GM18508 (cell line): ENCODE results near the gene CD2BP2.
A peak's percentile ranks its signal among the peaks of the same experiment; 100 is the strongest.

Experiments
- ATAC-seq: cut with Tn5 transposase; IDR thresholded peaks from one replicate; pipeline ENCODE4 v1.9.1; 2021; ENCODE audit warnings: moderate number of reproducible peaks; ENCODE audit not compliant: insufficient read depth, unreplicated experiment

The CD2BP2 gene

DNA sequence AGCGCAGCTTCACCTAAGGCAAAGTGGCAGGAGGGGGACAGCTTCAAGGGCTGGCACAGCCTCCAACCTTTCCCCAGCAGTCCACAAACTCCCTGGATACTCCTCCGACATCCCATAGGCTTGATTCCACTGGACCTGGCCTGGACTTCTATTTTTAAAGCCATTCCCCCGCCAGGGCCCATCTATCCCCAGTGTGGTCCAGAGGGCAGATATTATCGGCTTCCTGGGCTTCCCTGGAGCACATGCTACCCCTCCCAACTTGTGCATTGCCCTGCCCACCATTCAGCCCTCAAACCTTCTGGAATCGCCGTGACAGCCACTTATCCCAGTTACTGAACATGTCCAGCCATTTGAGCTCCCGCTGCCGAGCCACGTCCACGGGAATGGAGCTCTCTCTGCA is 10.1 kb upstream of the CD2BP2 start:
- no peak for ATAC-seq

GRCh38 chr16:30361180-30361579 is 6.1 kb upstream of the CD2BP2 start:
- ATAC-seq = no peak

GRCh38 chr16:30359871-30360170 is 4.7 kb upstream of the CD2BP2 start:
- ATAC-seq = no peak

DNA sequence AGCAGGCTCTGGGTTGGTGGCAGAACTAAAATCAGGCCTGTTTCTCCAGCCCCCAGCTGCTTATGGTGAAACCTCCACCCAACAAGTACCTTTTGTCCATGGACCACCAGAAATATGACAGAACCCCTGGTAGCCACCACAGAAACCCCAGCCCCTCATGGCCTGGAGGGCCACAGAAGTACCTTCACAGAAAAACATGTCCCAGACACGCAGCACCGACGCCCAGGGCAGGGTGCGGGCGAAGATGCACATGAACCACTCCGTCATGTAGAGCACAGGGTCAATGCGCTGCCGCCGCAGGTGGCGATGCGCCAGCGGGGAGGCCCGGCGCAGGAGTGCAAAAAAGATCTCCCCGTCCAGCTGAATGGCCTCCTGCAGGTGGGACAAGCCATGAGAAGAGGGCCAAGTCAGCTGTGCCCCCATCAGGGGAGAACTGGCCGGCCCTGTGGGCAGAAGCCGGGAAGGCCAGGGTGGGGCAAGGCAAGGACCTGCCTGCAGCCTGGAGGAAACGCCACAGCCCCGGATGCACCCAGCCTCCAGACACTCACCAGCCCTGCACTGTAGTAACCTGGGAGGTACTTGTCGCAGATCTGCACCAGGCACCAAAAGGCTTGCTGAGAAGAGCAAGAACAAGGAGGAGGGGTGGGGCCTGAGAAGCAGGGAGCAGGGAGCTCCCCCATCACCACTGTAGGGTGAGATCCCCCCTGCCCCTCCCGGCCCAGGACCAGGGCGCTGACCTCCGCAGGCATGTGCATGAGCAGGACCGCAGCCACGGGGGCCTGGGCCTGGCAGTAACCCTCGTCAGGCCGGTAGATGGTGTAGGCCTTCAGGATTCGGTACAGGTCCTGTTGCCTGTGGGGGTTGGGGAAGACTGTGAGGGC is 4.1 kb upstream of the CD2BP2 start:
- ATAC-seq = no peak

- no peak for ATAC-seq
Measured at GRCh38 chr16:30358577-30358936, 3.4 kb upstream of the CD2BP2 start.

DNA sequence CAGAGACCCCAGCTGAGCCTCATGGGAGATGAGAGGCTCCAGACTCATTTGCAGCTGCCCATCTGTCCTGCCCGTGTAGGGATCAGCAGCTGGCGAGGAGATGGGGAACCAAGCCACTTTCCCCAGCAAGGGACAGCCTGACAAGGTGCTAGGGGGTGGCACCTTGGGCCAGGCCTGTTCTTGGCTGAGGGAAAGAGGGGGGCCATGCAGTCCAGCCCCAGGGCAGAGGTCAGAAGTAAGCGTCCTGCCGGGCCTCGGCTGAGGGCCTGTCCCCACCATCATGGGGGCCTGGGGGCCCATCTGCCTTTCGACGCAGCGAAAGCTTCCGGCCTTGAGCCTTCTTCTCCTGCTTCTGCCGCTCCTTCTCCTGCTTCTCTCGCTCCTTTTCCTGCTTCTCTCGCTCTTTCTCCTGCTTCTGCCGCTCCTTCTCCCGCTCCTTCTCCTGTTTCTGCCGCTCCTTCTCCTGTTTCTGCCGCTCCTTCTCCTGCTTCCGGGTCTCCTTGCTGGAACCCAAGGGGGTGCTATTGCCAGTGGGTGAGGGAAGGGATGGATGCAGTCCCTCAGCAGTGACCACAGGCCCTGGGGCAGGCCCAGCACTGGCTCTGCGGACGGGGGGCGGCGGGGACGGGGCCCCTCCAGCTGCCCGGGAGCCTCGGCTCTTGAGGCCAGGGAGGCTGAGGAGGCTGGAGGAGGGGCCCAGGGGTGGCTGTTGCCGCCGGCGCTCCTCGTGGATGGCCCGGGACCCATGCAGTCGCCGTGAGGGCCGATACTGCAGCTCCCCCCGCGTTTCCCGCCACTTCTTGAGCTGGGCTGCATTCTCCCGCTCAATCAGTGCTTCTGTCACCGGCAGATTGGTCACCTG is 2.8 kb upstream of the CD2BP2 start:
- ATAC-seq = no peak

- no peak for ATAC-seq
Measured at GRCh38 chr16:30357085-30357714, 2.1 kb upstream of the CD2BP2 start.

DNA sequence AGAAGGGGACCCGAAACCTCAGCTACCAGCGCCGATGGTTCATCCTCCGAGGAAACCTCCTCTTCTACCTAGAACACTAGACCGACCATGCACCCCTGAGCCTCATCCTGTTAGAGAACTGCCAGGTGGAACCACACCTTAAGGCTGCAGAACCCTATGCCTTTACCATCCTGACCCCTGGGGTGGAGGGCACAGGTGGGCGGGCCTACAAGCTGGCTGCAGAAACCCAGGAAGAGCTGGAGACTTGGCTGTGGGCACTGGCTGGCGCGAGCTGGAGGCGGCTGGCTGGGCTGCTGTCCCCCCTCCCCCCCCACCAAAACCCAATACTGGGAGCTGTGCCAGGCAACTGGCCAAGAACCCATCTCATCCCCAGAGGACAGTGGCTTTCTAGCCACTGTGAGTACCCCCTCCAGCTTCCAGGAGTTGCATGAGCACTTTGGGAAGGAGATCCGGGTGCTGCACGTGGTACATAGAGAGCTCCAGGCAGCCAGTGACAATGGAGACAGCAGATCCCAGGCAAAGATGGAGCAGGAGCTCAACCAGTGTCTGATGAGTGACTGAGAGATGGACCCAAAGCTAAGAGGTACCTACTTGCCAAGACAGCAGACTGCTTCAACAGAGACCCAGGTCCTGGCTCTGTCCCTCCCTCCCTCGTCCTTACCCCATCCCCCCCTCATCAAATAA is 1.4 kb upstream of the CD2BP2 start:
- no peak for ATAC-seq

DNA sequence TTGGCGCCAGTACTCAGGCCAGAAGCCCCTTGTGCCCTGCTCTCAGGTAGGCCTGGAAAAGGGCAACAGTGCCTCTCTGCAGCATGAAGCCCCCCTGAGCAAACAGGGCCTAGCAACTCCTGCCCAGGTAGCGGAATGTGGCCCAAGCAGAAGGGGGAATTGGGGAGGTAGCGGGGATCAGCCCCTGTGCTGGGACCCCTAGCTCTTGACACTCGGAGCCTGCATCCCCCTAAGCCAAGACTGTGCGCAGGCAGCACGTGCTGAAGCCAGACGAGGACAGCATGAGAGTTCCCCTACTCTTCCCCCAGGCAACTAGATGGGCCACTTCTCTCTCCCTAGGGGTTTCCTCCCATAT is 823 bp upstream of the CD2BP2 start:
- ATAC-seq = no peak

DNA sequence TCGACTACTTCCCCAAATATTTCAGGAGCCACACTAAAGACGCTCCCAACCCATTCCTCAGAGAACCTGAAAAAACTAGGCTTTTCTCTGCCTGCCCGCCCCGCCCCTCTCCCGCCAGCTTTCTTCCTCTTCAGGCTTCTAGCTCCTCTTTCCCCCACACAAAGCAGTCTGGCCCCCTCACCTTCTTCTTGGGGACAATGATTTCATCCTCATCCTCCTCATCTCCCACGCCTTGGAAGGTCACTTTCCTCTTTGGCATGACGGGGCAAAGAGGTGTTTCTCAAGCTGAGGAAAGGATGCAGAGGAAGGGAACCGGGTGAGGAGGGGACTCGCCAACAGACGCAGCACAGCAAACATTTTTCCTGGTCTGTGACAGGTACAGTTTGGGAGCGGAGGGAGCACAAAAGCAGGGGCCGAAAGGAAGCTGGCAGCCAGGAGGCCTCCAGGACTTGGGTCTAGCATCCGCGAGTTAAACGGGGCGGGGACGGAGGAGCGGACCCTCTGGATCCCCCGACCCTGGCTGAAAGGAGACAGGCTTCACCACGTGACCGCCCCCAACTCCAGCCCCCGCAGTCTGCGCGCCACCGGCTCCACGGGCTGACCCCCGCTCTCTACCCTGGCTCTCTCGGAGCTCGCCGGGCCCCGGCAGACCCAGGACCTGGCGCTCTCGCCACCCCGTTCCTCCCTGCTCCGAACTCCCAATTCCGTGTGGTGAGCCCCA is 525 bp downstream of the CD2BP2 start:
- no peak for ATAC-seq

DNA sequence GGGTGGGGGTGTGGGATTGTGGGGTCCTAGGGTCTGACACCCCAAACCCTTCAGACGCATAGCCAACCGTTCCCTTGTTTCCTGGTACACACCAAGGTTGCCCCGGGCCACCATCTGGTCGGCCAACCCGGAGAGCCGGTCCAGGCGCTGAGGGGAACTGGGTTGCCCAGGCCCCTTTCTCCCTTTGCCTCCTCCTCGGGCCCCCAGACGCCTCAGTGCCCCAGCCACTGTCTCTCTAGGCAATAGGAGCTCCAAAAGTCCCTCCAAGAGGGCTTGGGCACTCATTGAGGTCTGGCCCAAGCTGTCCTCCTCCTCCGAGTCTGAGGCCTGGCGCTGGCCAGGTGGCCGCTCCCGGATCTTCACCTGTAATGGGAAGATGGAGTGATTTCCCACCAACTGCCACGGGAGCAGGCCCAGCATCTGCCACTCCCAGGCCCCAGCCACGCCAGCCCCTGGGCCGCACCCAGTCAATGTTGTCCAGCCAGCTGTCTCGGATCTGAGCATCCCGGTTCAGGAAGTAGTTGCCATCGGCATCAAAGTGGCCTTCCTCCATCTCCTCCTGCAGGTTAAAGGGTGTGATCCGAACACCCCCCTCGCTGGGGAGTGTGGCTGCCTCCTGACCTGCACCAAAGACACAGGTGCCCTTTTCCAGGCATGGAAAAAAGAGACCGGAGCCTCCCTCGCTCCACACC is 1.5 kb downstream of the CD2BP2 start:
- no peak for ATAC-seq

DNA sequence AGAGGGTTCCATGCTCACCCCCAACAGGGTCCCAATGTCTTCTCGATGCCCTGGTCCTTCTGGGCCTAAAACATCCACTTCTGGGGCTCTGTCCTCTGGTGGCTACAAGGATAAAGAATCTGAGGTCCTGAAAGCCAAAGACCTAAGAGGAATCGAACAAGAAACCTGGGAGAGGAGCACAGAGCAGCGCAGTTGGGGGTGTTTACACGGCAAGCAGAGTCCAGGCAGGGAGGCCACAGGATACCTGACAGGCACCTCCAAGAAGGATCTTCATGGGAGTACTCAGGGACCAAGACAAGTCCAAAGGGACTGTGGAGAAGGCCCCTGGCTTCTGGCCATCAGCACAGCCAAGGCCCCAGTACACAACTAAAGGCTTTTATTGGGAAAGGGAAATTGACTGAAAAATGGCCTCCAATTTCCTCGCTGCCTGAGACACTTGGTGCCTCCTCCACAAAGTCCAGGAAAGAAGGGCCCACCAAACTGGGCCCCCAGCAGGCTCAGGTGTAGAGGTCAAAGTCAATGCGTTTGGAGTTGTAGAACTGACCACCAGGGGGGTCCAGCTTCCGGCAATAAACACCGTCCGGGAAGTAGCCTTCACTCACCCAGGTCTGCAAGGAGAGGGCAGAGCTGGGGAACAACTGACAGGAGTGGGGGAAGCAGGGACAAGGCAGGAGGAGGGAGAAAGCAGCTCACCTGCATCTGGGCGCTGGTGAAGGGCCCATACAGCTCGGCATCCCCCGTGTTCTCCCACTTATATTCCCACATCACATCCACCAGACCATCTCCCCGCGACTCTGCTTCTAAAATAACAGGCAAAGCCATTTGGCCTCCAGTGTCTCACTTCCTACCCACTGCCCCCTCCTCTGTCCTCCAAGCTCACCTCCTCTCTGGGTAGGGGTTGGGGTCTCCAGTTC is 2.4 kb downstream of the CD2BP2 start:
- no peak for ATAC-seq

- ATAC-seq = no peak
Measured at GRCh38 chr16:30351586-30352419, 3.3 kb downstream of the CD2BP2 start.

GRCh38 chr16:30351001-30351441 is 4.1 kb downstream of the CD2BP2 start:
- no peak for ATAC-seq

DNA sequence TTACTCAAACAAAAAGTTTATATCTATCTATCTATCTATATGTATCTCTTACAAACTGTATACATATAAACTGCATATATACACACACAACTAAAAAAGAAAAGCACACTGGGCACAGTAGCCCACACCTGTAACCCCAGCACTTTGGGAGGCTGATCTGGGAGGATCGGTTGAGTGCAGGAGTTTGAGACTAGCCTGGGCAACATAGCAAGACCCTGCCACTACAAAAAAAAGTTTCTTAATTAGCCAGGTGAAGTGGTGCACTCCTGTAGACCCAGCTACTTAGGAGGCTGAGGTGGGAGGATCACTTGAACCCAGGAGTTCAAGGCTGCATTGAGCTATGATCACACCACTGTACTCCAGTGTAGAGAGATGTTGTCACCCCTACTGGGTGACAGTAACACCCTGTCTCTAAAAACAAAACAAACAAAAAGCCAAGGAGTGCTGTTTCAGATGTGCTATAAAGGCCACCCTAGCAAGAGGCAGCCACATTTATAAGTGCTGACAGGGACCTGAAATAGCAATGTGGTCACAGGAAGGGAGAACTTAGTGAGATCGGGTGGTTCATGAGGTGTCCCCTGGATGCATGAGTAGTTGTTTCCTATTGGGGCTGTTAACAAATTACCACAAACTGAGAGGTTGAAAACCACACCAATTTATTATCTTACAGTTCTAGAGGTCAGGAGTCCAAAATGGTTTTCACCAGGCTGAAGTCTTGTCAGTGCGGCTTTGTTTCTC is 4.8 kb downstream of the CD2BP2 start:
- peak; percentile 34 for ATAC-seq

DNA sequence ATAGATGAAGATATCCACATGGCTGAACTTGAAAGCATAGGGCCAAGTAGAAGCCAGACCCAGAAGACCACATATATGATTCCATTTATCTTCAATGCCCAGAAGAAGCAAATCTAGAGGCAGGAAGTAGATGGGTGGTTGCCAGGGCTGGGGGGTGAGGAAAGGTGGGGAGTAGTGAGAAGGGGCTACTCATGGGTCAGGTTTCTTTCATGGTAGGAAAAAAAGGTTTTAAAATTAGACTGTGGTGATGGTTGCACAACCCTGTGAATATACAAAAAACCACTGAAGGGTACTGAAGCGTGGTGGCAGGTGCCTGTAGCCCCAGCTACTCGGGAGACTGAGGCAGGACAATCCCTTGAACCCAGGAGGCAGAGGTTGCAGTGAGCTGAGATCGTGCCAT is 5.4 kb downstream of the CD2BP2 start:
- ATAC-seq = no peak

- ATAC-seq = no peak
Measured at GRCh38 chr16:30348929-30349328, 6.2 kb downstream of the CD2BP2 start.
